GM19099 (cell line): Measurements from ENCODE around the gene TMEM176B.

Experiments used
- POLR2A ChIP-seq: IDR thresholded peaks from 3 replicates; pipeline ENCODE4 v1.6.1; 2011; ENCODE audit warnings: low read depth; ENCODE audit not compliant: insufficient read length; ENCODE audit errors: extremely low read depth

Gene TMEM176B

DNA sequence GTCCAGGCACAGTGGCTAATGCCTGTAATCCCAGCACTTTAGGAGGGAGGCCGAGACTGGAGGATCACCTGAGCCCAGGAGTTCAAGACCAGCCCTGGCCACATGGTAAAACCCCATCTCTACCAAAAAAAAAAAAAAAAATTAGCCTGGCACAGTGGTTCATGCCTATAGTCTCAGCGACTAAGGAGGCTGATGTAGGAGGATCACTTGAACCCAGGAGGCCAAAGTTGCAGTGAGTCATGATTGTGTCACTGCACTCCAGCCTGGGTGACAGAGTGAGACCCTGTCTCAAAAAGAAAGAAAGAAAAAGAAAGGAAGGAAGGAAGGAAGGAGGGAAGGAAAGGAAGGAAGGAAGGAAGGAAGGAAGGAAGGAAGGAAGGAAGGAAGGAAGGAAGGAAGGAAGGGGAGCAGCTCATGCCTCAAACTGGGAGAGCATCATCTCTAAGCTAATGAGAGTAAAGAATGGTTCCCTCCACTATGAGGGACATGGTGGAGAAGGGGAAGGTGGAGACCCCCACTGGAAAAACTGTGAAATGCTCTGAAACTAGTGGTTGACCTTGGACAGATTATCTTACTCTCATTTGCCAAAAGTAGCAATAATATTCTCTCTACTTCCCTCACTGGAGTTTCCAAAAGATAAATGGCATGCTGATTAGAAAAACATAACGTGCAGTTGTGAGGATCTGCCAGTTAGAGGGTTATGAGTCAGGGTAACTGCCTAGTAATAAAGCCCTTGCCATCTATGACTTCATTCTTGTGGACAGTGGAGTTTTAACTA is 46.1 kb downstream of the TMEM176B start:
- TF ChIP-seq POLR2A, result no peak

DNA sequence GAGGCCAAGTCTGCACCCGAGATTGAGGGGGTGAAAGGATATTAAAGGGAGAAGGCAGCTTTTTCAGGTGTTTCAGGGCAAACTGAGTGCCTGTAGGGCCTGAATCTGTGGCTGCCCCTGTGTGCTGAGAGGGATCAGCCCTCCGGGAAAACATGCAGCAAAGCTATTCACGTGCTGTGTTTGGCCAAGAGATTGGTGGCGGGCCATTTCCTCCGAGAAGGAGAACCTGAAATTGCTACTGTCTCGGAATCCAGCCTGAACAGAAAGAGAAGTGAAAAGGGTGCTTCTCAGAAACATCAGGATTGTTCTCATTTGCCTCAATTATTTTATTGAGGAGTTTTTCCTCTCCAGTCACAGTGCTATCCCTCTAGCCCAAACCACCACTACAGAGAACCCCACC is 46.9 kb downstream of the TMEM176B start:
- no peak for TF ChIP-seq POLR2A

DNA sequence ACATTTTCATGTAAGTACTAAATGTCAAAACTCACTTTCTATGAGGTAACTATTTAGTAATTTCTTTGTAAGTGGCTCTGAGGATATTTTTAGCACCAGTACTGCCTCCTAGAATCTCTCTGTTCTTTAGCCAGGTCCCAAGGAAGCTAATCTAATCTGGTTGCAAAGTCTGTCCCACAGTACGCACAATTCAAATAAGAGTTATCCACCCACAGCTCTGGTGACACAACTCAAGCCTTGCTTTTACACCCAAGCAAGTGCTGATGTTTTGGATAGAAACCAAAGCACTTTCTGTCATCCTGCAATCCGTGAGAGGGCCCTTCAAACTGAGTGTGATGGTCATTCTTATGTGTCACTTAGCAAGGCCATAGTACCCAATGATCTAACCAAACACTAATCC is 48.5 kb downstream of the TMEM176B start:
- TF ChIP-seq POLR2A, result no peak

DNA sequence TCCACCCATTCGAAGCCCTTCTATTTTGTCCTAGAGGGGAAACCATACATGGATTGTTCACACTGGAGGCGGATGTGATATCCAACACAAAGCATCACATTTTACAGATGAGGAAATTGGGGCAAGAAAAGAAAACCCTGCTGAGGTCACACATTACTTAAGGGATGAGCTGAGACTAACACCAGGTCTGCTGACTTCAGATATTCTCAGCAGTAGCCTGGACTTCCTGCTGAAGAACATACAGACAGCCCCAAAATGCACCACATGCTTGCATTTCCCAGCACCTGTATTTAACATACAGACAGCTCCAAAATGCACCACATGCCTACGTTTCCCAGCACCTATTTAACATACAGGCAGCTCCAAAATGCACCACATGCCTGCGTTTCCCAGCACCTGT is 51.8 kb downstream of the TMEM176B start:
- no peak for TF ChIP-seq POLR2A

DNA sequence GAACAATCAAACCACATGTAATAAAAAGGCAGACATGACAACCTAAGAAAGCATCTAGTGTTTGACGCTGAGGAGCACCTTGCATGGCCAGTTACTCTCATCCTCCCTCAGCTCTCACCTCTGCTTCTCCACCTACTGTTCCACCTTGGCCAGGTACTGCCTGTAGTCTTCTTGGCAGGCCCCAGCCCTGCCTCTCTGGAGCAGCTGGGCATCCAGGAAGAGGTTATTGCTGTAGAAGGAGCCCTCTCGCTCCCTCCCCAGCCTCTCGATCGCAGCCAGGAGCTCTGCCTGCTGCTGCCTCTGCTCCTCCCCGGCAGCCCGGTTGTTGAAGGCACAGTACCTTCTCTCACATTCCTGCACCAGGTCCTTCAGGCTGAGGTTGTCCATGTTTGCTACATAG is 53.2 kb downstream of the TMEM176B start:
- no peak for TF ChIP-seq POLR2A

DNA sequence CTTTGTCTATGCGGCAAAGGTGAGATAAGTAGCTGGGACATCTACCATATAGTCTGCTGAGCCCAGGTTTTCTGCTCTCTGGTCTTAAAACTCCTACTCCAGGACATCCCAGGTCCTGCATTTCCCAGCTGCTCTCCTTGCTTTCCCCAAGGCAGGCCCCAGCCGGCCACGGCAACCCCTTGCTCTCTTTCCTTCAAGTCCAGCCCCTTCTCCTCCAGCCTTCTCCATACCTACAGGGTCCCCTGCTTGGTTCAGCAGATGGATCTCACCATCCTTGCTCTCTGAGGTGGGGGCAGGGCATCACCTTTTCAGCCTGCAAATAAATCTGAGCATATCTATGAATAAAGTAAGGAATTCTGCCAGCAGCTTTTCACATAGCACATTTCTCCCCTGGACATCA is 54.3 kb downstream of the TMEM176B start:
- no peak for TF ChIP-seq POLR2A

DNA sequence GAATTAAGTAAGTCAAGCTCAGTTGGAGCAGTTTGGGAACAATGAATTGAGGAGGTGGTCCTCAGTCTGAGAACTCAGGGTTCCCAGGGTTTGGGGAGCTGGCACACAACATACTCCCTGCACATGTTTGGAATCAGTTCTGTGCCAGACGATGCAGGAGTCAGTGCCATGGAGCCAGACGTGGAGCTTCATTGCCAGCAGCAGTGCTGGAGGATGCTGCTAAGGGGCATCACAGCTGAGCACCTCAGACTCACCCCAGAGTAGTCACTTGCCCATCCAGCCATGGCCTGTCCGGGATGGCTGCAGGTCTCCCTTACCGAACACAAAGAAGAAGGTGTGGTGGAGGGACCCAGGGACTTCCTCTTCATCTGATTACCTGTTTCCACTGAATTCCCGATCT is 55.1 kb downstream of the TMEM176B start:
- no peak for TF ChIP-seq POLR2A

DNA sequence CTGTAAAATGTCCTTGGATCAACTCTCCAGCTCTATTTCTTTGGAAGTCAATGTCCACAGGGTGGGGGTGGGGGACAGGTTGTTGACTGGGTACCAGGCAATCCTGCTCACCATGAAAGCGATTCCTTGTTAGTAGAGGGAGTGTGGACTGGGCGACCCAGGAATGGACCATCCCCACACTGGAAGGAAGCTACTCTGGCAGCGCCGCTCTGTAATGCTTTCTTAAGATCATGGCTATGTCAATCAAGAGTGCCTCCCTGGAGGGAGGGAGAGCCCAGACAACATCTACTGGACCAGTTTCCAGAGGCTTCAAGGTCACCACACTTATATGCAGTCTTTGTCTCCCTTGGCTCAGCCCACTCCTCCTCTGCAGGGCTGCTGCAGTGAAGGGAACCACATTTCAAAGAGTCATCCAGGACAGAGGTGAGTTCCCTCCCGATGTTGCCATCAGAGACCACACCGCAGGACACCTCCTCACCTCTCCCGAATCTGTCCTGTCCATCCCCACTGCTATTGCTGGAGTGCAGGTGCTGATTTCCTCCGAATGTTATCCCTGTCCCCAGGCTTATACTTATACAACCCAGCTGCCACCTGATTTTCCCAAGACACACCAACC is 56.0 kb downstream of the TMEM176B start:
- TF ChIP-seq POLR2A, result no peak

DNA sequence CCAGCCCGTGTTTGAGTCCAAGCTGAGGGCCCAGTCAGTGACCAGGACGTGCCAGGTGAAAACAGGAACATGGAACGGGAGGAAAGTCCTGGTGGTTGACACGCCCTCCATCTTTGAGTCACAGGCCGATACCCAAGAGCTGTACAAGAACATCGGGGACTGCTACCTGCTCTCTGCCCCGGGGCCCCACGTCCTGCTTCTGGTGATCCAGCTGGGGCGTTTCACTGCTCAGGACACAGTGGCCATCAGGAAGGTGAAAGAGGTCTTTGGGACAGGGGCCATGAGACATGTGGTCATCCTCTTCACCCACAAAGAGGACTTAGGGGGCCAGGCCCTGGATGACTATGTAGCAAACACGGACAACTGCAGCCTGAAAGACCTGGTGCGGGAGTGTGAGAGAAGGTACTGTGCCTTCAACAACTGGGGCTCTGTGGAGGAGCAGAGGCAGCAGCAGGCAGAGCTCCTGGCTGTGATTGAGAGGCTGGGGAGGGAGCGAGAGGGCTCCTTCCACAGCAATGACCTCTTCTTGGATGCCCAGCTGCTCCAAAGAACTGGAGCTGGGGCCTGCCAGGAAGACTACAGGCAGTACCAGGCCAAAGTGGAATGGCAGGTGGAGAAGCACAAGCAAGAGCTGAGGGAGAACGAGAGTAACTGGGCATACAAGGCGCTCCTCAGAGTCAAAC is 57.7 kb downstream of the TMEM176B start:
- TF ChIP-seq POLR2A, result no peak
